Left renal cortex interstitium (tissue), 4 donors: ENCODE data around the gene ALDH18A1. TPM values are rescaled to one million over a fixed set of nuclear protein-coding genes. Genes with fewer than 3 reads are reported as not detected.
"Not testable (repeated sequence)": the region's sequence is repeated elsewhere in the genome, so short reads cannot be mapped to it uniquely, and the experiment has no call there.

ENCODE experiments used
- DNase-seq, 4 donors: peaks; one replicate each; pipeline ENCODE4 v3.0.0-alpha.2; 2013; ENCODE audit warnings: low read depth in 4 of 4, low spot score in 2 of 4, missing footprints in 1 of 4
- polyA plus RNA-seq, 4 donors: library from polyadenylated mRNA; unstranded; fragments of 120-200 nt; gene quantifications; one replicate each; pipeline ENCODE4 v1.2.1, GENCODE V29; 2013; ENCODE audit not compliant: insufficient read length in 4 of 4

Gene ALDH18A1
- polyA plus RNA-seq, 4 donors: 71.9 to 78.1 (median 77.2) TPM

- DNase-seq: no peak
Observed at GRCh38 chr10:95651346-95652060, 5.0 kb downstream of the ALDH18A1 start.

DNA sequence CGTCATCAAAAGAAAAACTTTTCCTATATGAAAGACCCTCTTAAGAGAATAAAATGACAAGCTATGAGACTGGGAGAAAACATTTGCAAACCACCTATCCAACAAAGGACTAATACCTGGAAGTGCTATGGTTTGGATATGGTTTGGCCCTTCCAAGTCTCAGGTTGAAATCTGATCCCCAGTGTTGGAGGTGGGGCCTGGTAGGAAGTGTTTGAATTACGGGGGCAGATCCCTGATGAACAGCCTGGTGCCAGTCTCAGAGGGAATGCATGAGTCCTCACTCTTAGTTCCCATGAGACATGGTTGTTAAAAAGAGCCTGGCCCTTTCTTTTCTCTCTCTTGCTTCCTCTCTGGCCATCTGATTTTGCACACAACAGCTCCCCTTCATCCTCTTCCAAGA, 6.3 kb downstream of the ALDH18A1 start:
- no peak for DNase-seq

DNA sequence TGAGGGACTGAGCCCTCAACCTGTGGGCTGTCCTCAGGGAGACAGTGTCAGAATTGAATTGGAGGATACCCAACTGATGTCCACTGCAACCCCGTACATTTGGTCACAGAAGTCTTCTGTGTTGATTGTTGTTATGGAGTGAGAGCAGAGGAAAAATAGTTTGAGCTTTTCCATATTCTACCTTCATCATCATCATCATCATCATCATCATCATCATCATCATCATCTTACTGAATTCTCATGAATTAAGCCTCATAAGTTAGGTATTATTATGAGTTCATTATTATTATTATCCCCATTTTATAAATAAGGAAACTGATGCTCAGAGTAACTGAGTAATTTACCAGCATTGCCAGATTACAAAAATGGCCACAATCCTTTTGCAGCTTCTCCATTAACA, 8.4 kb downstream of the ALDH18A1 start:
- no peak for DNase-seq

- DNase-seq: no peak
Observed at GRCh38 chr10:95646160-95646559, 10.4 kb downstream of the ALDH18A1 start.

- DNase-seq: no peak
Observed at GRCh38 chr10:95644901-95645300, 11.6 kb downstream of the ALDH18A1 start.

- no peak for DNase-seq
Observed at GRCh38 chr10:95640891-95641315, 15.6 kb downstream of the ALDH18A1 start.

DNA sequence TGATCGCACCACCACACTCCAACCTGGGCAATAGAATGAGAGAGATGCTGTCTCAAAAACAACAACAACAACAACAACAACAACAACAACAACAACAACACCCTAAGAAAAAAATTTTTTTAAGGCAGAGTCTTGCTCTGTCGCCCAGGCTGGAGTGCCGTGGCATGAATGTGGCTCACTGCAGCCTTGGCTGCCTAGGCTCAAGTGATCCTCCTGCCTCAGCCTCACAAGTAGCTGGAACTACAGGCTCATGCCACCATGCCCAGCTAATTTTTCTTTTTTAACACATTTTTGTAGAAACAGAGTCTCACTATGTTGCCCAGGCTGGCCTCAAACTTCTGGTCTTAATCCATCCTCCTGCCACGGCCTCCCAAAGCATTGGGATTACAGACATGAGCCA, 18.6 kb downstream of the ALDH18A1 start:
- DNase-seq: no peak

- no peak for DNase-seq
Observed at GRCh38 chr10:95637140-95637539, 19.4 kb downstream of the ALDH18A1 start.

DNA sequence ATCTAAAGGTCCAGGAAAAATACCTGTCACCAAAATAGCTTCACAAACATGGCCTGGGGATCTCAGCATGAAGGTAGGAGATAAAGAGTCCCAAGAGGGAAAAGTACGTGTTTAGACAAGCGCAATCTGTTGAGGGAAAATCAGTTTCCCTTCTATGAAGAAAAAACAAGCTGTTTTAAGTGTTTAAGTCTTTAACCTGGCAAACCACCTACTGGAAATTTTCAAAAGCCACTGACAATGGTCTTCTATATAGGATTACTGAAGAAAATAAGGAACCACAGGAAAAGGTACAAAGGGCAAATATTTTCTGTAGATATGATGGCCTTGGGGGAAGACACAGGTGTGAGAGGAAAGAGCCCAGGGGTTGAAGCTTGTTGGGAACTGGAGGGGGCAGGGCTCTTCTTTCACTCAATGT, 21.2 kb downstream of the ALDH18A1 start:
- DNase-seq: no peak

GRCh38 chr10:95628786-95629185, 27.7 kb downstream of the ALDH18A1 start:
- DNase-seq: peak in 1 of 4 donors; percentile 29

DNA sequence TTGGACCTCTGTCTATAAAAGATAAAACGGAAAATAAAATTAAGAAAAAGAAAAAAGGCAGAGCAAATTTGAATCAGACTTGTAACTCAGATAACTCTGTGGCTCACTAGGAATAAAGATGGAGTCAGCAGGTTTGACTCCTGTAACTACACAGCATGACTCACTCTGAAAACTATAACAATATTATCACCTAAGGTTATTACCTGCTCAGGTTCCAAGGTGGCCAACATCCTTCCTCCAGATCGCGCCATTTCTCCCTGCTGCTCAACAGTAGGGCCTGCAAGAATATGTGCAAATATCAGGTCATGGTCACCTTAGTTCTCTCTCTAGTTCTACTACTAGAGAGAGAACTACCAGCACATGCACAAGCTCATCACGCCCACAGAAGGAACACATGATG, 30.0 kb downstream of the ALDH18A1 start:
- no peak for DNase-seq

DNA sequence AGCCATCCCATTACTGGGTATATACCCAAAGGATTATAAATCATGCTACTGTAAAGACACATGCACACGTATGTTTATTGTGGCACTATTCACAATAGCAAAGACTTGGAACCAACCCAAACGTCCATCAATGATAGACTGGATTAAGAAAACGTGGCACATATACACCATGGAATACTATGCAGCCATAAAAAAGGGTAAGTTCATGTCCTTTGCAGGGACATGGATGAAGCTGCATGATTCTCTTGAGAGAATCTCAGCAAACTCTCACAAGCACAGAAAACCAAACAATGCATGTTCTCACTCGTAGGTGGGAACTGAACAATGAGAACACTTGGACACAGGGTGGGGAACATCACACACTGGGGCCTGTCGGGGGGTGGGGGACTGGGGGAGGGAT, 36.1 kb downstream of the ALDH18A1 start:
- DNase-seq: not testable (repeated sequence)

GRCh38 chr10:95618101-95618500, 38.4 kb downstream of the ALDH18A1 start:
- DNase-seq: no peak

GRCh38 chr10:95616446-95616845, 40.1 kb downstream of the ALDH18A1 start:
- no peak for DNase-seq

DNA sequence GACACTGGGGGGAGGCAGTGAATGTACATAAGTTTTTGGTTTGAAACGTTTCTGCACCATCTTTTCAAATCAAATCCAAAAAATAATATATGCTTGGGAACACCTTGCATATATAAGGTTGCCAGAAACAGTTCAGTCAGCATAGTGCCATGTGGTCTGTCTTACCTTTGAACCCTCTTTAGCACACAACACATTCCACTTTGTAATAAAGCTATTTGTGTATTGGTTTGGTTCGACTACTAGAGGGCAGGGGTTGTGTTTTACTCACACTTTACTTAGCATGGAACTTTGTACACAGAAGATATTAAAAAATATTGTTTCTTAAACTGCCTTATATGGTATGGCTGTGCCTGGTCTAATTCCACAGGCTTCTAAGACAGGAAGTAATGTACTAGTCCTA, 43.2 kb downstream of the ALDH18A1 start:
- no peak for DNase-seq

DNA sequence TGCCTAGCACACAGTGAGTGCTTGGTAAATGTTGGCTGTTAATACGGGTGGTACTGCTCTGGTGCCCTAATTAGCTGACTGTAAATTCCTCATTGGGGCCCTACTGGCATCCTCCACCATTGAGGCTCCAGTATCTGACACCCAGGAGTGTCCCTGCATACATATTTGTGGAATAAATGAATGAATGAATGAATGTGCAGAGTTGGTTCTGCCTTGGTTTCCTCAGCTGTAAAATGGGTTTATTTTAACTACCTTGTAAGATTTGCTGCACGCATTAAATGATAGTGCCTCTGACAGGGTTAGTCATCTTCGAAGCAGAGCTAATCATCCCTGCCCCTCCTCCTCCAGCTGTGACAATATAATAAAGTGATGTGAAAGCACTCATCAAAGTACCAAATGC, 45.8 kb downstream of the ALDH18A1 start:
- DNase-seq: no peak

DNA sequence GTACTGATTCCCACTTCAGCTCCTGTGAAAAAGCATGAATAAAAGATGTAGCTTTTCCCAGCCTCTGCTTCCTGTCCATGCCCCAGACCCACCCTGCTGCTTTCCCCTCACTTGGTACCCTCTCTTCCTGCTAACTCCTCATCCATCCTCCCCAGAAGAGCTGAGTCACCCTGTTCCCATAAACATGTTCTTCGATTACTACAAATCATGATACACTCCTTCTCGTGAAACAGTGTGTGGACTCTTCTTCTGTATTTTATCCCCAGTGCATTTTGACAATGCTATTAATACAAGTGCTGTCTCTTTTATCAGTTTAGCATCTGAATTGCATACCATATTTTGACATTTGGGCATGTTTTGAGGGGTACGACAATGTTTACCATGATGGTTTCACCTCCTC, 49.6 kb downstream of the ALDH18A1 start:
- no peak for DNase-seq

DNA sequence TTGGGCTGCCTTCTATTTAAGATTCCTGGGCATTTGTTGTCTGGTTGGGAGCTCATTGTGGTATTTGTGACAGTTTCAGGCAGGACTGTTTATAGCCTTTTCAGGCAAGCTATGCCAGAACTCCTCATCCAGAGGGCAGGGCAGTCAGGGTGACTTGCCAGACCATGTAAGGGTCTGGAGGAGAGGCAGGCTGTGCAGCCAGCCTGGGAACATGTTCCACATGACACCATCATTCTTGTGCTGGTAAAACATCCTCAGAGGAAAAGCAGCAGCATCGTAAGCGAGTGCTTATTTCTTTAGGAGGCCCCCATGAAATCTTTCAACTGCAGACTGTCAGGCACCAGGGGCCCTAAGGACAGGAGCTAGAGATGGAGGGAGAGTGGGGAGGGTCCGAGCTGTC, 51.3 kb downstream of the ALDH18A1 start:
- DNase-seq: no peak

DNA sequence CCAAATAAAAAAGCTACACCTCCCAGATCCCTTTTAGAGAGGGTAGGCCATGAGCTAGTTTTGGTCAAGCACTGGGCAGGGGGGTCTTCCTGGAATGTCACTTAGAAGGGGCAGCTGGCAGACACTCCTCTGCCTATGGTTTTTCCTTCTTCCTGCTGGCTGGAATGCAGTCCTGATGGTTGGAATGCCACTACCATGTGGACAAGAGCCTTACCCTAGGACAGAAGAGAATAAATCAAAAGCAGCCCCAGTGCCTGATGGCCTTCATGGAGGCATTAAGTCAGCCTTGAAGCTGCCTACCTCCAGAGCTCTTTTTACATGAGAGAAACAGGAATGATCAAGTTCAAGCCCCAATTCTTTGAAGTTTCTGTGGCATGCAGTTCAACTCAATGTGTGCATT, 51.9 kb downstream of the ALDH18A1 start:
- no peak for DNase-seq

GRCh38 chr10:95602382-95602781, 54.1 kb downstream of the ALDH18A1 start:
- DNase-seq: no peak

- peak; percentile 64 to 89 (median 71) for DNase-seq
Observed at GRCh38 chr10:95601116-95601719, 55.3 kb downstream of the ALDH18A1 start.

DNA sequence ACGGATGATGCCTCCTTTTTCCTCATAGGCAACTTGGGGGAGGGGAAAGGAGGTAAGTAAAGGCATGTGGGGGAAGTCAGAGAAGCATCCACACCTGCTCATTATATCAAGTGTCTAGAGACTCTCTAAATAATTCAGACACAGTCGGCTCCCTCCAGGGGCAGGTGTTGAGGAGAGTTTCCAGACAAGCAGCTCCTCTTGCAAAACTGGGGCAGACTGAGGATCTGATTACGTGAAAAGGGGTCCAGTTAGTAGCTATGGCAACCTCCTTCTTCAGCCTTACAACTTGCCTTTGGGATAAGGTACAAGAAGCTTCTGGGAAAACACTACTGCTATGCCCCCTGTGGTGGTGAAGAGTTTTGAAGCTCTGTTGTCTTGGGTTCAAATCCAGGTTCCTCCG, 56.4 kb downstream of the ALDH18A1 start:
- DNase-seq: no peak
